H9 (cell line): ENCODE data around the gene PVALB. TPM values are rescaled to one million over a fixed set of nuclear protein-coding genes. Genes with fewer than 3 reads are reported as not detected.

Source experiments
- DNase-seq: peaks from one replicate; pipeline ENCODE4 v3.0.0-alpha.2; 2017
- H2AFZ ChIP-seq: one replicate; pipeline ENCODE4 v1.6.1; 2013; ENCODE audit warnings: mild to moderate bottlenecking, low read length, control low read depth, moderate library complexity
- H2AK5ac ChIP-seq: 2 replicates; pipeline ENCODE4 v1.6.1; 2013; ENCODE audit warnings: low read length, control low read depth, mixed read lengths; ENCODE audit not compliant: insufficient read length
- H2BK120ac ChIP-seq: one replicate; pipeline ENCODE4 v1.6.1; 2013; ENCODE audit warnings: low read depth, mild to moderate bottlenecking, low read length, control low read depth, inconsistent platforms; ENCODE audit not compliant: poor library complexity, severe bottlenecking
- H2BK12ac ChIP-seq: 2 replicates; pipeline ENCODE4 v1.6.1; 2013; ENCODE audit warnings: low read length, control low read depth, mixed read lengths, low read depth; ENCODE audit not compliant: insufficient read length
- H2BK15ac ChIP-seq: 2 replicates; pipeline ENCODE4 v1.6.1; 2013; ENCODE audit warnings: low read depth, low read length, control low read depth
- H2BK20ac ChIP-seq: one replicate; pipeline ENCODE4 v1.6.1; 2013; ENCODE audit warnings: low read depth, mild to moderate bottlenecking, low read length, control low read depth, inconsistent platforms; ENCODE audit not compliant: poor library complexity, severe bottlenecking
- H2BK5ac ChIP-seq: 2 replicates; pipeline ENCODE4 v1.6.1; 2013; ENCODE audit warnings: low read length, control low read depth, mixed read lengths; ENCODE audit not compliant: insufficient read length
- H3K14ac ChIP-seq: 2 replicates; pipeline ENCODE4 v1.6.1; 2013; ENCODE audit warnings: low read length, control low read depth; ENCODE audit not compliant: insufficient read depth
- H3K18ac ChIP-seq: 2 replicates; pipeline ENCODE4 v1.6.1; 2013; ENCODE audit warnings: low read depth, mild to moderate bottlenecking, mixed read lengths, low read length, control low read depth; ENCODE audit not compliant: insufficient read length
- H3K23ac ChIP-seq: 2 replicates; pipeline ENCODE4 v1.6.1; 2013; ENCODE audit warnings: low read length, control low read depth, mixed read lengths, low read depth; ENCODE audit not compliant: insufficient read length
- H3K23me2 ChIP-seq: 2 replicates; pipeline ENCODE4 v1.6.1; 2013; ENCODE audit warnings: low read depth, mild to moderate bottlenecking, mixed read lengths, low read length, control low read depth; ENCODE audit not compliant: insufficient read length, poor library complexity, severe bottlenecking
- H3K27ac ChIP-seq: 2 replicates; pipeline ENCODE4 v1.5.1; 2013; ENCODE audit warnings: low read length, control low read depth, mixed read lengths, low read depth; ENCODE audit not compliant: insufficient read length
- H3K27me3 ChIP-seq: 2 replicates; pipeline ENCODE4 v1.6.1; 2013; ENCODE audit warnings: low read length, control low read depth, inconsistent platforms; ENCODE audit not compliant: insufficient read depth
- H3K4ac ChIP-seq: 2 replicates; pipeline ENCODE4 v1.6.1; 2013; ENCODE audit warnings: low read depth, mild to moderate bottlenecking, control low read depth, inconsistent platforms, low read length, moderate library complexity
- H3K4me1 ChIP-seq: 2 replicates; pipeline ENCODE4 v1.6.1; 2013; ENCODE audit warnings: low read length, control low read depth, inconsistent platforms; ENCODE audit not compliant: insufficient read depth
- H3K4me2 ChIP-seq: 2 replicates; pipeline ENCODE4 v1.6.1; 2013; ENCODE audit warnings: low read length, control low read depth, mixed read lengths; ENCODE audit not compliant: insufficient read length, insufficient read depth
- H3K56ac ChIP-seq: 2 replicates; pipeline ENCODE4 v1.6.1; 2013; ENCODE audit warnings: low read depth, mild to moderate bottlenecking, mixed read lengths, low read length, control low read depth; ENCODE audit not compliant: insufficient read length
- H3K79me1 ChIP-seq: 2 replicates; pipeline ENCODE4 v1.6.1; 2013; ENCODE audit warnings: low read depth, mild to moderate bottlenecking, moderate library complexity, low read length, control low read depth, inconsistent platforms; ENCODE audit not compliant: insufficient read depth, poor library complexity, severe bottlenecking
- H3K79me2 ChIP-seq: 2 replicates; pipeline ENCODE4 v1.6.1; 2013; ENCODE audit warnings: low read length, control low read depth, inconsistent platforms; ENCODE audit not compliant: insufficient read depth
- H3K9ac ChIP-seq: 2 replicates; pipeline ENCODE4 v1.6.1; 2013; ENCODE audit warnings: low read length, control low read depth, mixed read lengths; ENCODE audit not compliant: insufficient read length; ENCODE audit errors: extremely low read depth
- H3K9me3 ChIP-seq: one replicate; pipeline ENCODE4 v1.6.1; 2013; ENCODE audit warnings: low read depth, low read length, inconsistent platforms; ENCODE audit not compliant: control insufficient read depth
- H3T11ph ChIP-seq: one replicate; pipeline ENCODE4 v1.6.1; 2013; ENCODE audit warnings: mild to moderate bottlenecking, low read length, control low read depth, inconsistent platforms
- H4K20me1 ChIP-seq: one replicate; pipeline ENCODE4 v1.6.1; 2013; ENCODE audit not compliant: control insufficient read depth, insufficient read length, insufficient read depth
- H4K5ac ChIP-seq: 2 replicates; pipeline ENCODE4 v1.6.1; 2013; ENCODE audit warnings: low read depth, mild to moderate bottlenecking, mixed read lengths, low read length, control low read depth; ENCODE audit not compliant: insufficient read length
- H4K8ac ChIP-seq: replicated peaks from 2 replicates; pipeline ENCODE4 v1.6.1; 2013; ENCODE audit warnings: low read length, control low read depth, mixed read lengths, low read depth; ENCODE audit not compliant: insufficient read length
- H4K91ac ChIP-seq: 2 replicates; pipeline ENCODE4 v1.6.1; 2013; ENCODE audit warnings: low read depth, mild to moderate bottlenecking, moderate library complexity, mixed read lengths, low read length, control low read depth; ENCODE audit not compliant: insufficient read length
- H3K27ac Mint-ChIP-seq, 3 experiments: 2 replicates in 2 of 3; 3 replicates in 1 of 3; pipeline ENCODE4 v1.8.0; 2020 to 2021; ENCODE audit warnings: mixed read lengths in 3 of 3, mild to moderate bottlenecking in 1 of 3, moderate library complexity in 1 of 3
- H3K27me3 Mint-ChIP-seq: 2 replicates; pipeline ENCODE4 v1.8.0; 2021; ENCODE audit warnings: low read depth, mild to moderate bottlenecking, moderate library complexity, mixed read lengths
- H3K36me3 Mint-ChIP-seq, 3 experiments: 2 replicates in 2 of 3; 3 replicates in 1 of 3; pipeline ENCODE4 v1.8.0; 2020 to 2021; ENCODE audit warnings: low read depth in 3 of 3, mixed read lengths in 3 of 3; ENCODE audit not compliant: insufficient read depth in 1 of 3
- H3K4me1 Mint-ChIP-seq, 2 experiments: 2 replicates each; pipeline ENCODE4 v1.8.0; 2020; ENCODE audit warnings: mixed read lengths in 2 of 2
- H3K4me3 Mint-ChIP-seq, 2 experiments: 2 replicates in 1 of 2; 3 replicates in 1 of 2; pipeline ENCODE4 v1.8.0; 2020 to 2021; ENCODE audit warnings: mild to moderate bottlenecking in 2 of 2, mixed read lengths in 2 of 2, moderate library complexity in 1 of 2
- H3K9me3 Mint-ChIP-seq, 2 experiments: 2 replicates in 1 of 2; 3 replicates in 1 of 2; pipeline ENCODE4 v1.8.0; 2020; ENCODE audit warnings: mild to moderate bottlenecking in 2 of 2, mixed read lengths in 2 of 2, moderate library complexity in 1 of 2
- CTCF ChIP-seq: fragments of 200-600 bp; sonication (generic); conservative IDR thresholded peaks from 3 replicates; pipeline ENCODE4 v1.8.0; 2021; ENCODE audit warnings: antibody characterized with exemption, mild to moderate bottlenecking
- WGBS: extraction: QIAGEN DNeasy Blood & Tissue Kit; methylation state at CpG from one replicate; pipeline ENCODE4 v1.1.7; 2013; ENCODE audit warnings: missing lambda C conversion rate, low lambda C conversion rate, mixed read lengths; ENCODE audit not compliant: insufficient read length; ENCODE audit errors: extremely low coverage; 5-methylcytosine and 5-hydroxymethylcytosine counted together
- total RNA-seq: library from RNA; stranded (reverse); gene quantifications from 2 replicates; pipeline ENCODE4 v1.2.1, GENCODE V29; 2021

Gene PVALB
- total RNA-seq, 1 experiment from 2014 or later: 2.7 TPM

DNA sequence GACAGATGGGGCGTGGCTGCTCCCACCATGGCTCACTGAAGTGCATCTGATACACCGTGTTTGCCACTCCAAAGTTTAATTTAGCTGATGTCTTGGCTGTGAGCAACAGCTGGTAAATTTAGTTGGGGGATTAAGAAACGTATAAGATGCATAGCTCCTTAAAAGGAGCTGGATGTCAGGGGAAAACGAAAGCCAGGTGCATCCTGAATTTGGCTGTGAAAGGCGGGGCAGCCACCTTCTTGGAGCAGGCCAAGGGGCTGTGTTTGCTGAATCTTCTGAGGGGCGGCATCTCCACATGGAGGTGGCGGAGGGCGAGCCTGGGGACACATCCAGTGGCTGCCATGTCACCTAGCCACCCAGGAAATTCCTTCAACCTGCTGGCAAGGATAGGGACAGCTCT lies 23.3 kb upstream of the PVALB start:
- Mint-ChIP-seq H3K27ac (no peak overlapping the region), H3K36me3 (peaks cover 0 to 7% (median 5%) of the 10 kb centered on the region in 3 experiments; a peak in 4 of 7 replicates), H3K27me3 (peaks cover 50% of the 10 kb centered on the region), H3K4me1 (no peaks in the 10 kb centered on the region), H3K4me3 (no peak overlapping the region), H3K9me3 (peaks cover 14 to 17% of the 10 kb centered on the region in 2 experiments)
- Histone ChIP-seq H3K14ac (no peak overlapping the region), H2BK12ac (no peak overlapping the region), H4K20me1 (no peaks in the 10 kb centered on the region), H2BK20ac (no peak overlapping the region), H3K18ac (no peak overlapping the region), H3T11ph (no peak overlapping the region), H3K9me3 (no peaks in the 10 kb centered on the region), H3K56ac (no peak overlapping the region), H2BK15ac (no peak overlapping the region), H3K4me2 (no peak overlapping the region), H3K9ac (no peak overlapping the region), H2BK5ac (no peak overlapping the region), H3K79me2 (no peaks in the 10 kb centered on the region), H3K23ac (no peak overlapping the region), H3K27ac (no peak overlapping the region), H3K4ac (no peak overlapping the region), H4K8ac (no peak overlapping the region), H3K23me2 (no peaks in the 10 kb centered on the region), H2BK120ac (no peak overlapping the region), H3K4me1 (no peaks in the 10 kb centered on the region), H2AK5ac (no peak overlapping the region), H3K27me3 (no peaks in the 10 kb centered on the region; the same call in 1 of the 2 replicates), H4K91ac (no peak overlapping the region), H3K79me1 (no peaks in the 10 kb centered on the region), H4K5ac (no peak overlapping the region), H2AFZ (no peak overlapping the region)
- no CpG with 5 or more reads among the region's 8 CpGs for WGBS
- TF ChIP-seq CTCF: no peak
- DNase-seq: no peak
